K562 (cell line): ENCODE data around the gene TRMT44. TPM values are rescaled to one million over a fixed set of nuclear protein-coding genes. Genes with fewer than 3 reads are reported as not detected.

ENCODE experiments used
- ATAC-seq: fragments of 200-7000 bp; cut with Tn5 transposase; 3 replicates; pipeline ENCODE4 v1.9.1; 2020; ENCODE audit warnings: moderate library complexity
- BruUV-seq: library from RNA; stranded (reverse); fragments of 400-500 nt; replicated peaks from 2 replicates; lab custom pipeline; 2021; lab: Mats Ljungman, UMichigan
- CTCF ChIA-PET: fragments of 300-600 bp; formaldehyde crosslinking; extraction: SDS; loops from one replicate; lab custom pipeline; 2021; ENCODE audit warnings: low intra/inter-chr PET ratio; lab: Yijun Ruan, JAX
- POLR2A ChIA-PET: fragments of 300-600, 350-650 bp; sonication (Branson Sonifier 250); formaldehyde crosslinking; extraction: SDS; loops from one replicate; lab custom pipeline; 2021; ENCODE audit warnings: antibody characterized with exemption, inconsistent platforms; lab: Yijun Ruan, JAX
- DNase-seq, 4 experiments: peaks; one replicate each; pipeline versions ENCODE4 v3.0.0 to v3.0.0-alpha.2; 2011 to 2018; ENCODE audit warnings: low spot score in 3 of 4, mixed read lengths in 3 of 4; ENCODE audit errors: extremely low read depth in 1 of 4
- FAIRE-seq: peaks from 2 replicates; lab custom pipeline; 2011; peaks lifted over from hg19 to GRCh38; lab: Jason Lieb, UNC
- H2AFZ ChIP-seq: 2 replicates; pipeline ENCODE4 v1.6.0; 2011; ENCODE audit warnings: low read depth, low read length, control low read depth, inconsistent platforms
- H3K27ac ChIP-seq: fragments of 200-600 bp; 3 replicates; pipeline ENCODE4 v1.8.0; 2011; ENCODE audit warnings: low read depth, mild to moderate bottlenecking, control low read depth, inconsistent platforms, low read length, moderate library complexity, mixed read lengths; ENCODE audit errors: extremely low read depth
- H3K27me3 ChIP-seq, 2 experiments: fragments of 300-600 bp in 1 of 2; 2 replicates in 1 of 2; 3 replicates in 1 of 2; pipeline versions ENCODE4 v1.6.0 to v1.8.0; 2011; ENCODE audit warnings: inconsistent platforms in 2 of 2, low read length in 2 of 2, mild to moderate bottlenecking in 1 of 2, mixed read lengths in 1 of 2, moderate library complexity in 1 of 2; ENCODE audit not compliant: control insufficient read depth in 2 of 2, insufficient read depth in 2 of 2
- H3K36me3 ChIP-seq: fragments of 300-600 bp; 3 replicates; pipeline ENCODE4 v1.8.0; 2011; ENCODE audit warnings: mild to moderate bottlenecking, low read length, inconsistent platforms; ENCODE audit not compliant: control insufficient read depth, insufficient read depth
- H3K4me1 ChIP-seq, 2 experiments: fragments of 200-600 bp in 1 of 2; replicated peaks in 1 of 2; 2 replicates in 1 of 2; 3 replicates in 1 of 2; pipeline versions ENCODE4 v1.5.1 to v1.8.0; 2011; ENCODE audit warnings: inconsistent platforms in 2 of 2, low read length in 2 of 2, mild to moderate bottlenecking in 1 of 2, mixed read lengths in 1 of 2, moderate library complexity in 1 of 2; ENCODE audit not compliant: control insufficient read depth in 2 of 2, insufficient read depth in 2 of 2
- H3K4me2 ChIP-seq: 2 replicates; pipeline ENCODE4 v1.6.1; 2011; ENCODE audit warnings: low read length, control low read depth, inconsistent platforms, mixed read lengths; ENCODE audit not compliant: insufficient read depth
- H3K4me3 ChIP-seq: fragments of 200-600 bp; sonication (generic), shearing (Covaris generic); 2 replicates; pipeline ENCODE4 v1.5.1; 2016; ENCODE audit warnings: control low read depth, inconsistent platforms
- H3K79me2 ChIP-seq: fragments of 200-600 bp; 3 replicates; pipeline ENCODE4 v1.8.0; 2011; ENCODE audit warnings: low read length, inconsistent platforms; ENCODE audit not compliant: control insufficient read depth, insufficient read depth
- H3K9ac ChIP-seq, 2 experiments: 2 replicates each; pipeline versions ENCODE4 v1.6.0 to v1.6.1; 2011; ENCODE audit warnings: low read depth in 2 of 2, low read length in 2 of 2, control low read depth in 1 of 2, inconsistent platforms in 1 of 2, mild to moderate bottlenecking in 1 of 2, mixed read lengths in 1 of 2; ENCODE audit not compliant: insufficient read depth in 1 of 2
- H3K9me1 ChIP-seq: one replicate; pipeline ENCODE4 v1.6.0; 2011; ENCODE audit warnings: inconsistent platforms, mild to moderate bottlenecking, low read length, moderate library complexity; ENCODE audit not compliant: control insufficient read depth, insufficient read depth
- H3K9me3 ChIP-seq: replicated peaks from 2 replicates; pipeline ENCODE4 v1.5.1; 2011; ENCODE audit warnings: low read depth, low read length, inconsistent platforms; ENCODE audit not compliant: control insufficient read depth, insufficient read depth
- H4K20me1 ChIP-seq: replicated peaks from 2 replicates; pipeline ENCODE4 v1.6.1; 2011; ENCODE audit warnings: low read length, inconsistent platforms, mixed read lengths; ENCODE audit not compliant: control insufficient read depth, insufficient read depth
- CAMTA2 ChIP-seq: fragments of 250-450 bp; sonication (Bioruptor Pico); conservative IDR thresholded peaks from 2 replicates; pipeline ENCODE4 v1.5.1; 2022
- FOXM1 ChIP-seq, 2 experiments: fragments of 450-650 bp in 1 of 2; sonication (generic) in 1 of 2; formaldehyde crosslinking in 1 of 2; IDR thresholded peaks; 2 replicates each; pipeline versions ENCODE4 v1.6.1 to v1.9.0; 2017 to 2022; ENCODE audit warnings: low read depth in 2 of 2, mild to moderate bottlenecking in 2 of 2, missing genetic modification reagents in 1 of 2, moderate library complexity in 1 of 2
- GTF2A2 ChIP-seq: IDR thresholded peaks from 2 replicates; pipeline ENCODE4 v1.6.1; 2016; ENCODE audit warnings: mild to moderate bottlenecking, missing genetic modification characterization, missing compliant biosample characterization
- HNRNPK ChIP-seq: fragments of 200-400 bp; formaldehyde crosslinking; IDR thresholded peaks from one replicate; pipeline ENCODE4 v1.6.1; 2018; ENCODE audit warnings: mild to moderate bottlenecking, low read depth, low read length; ENCODE audit not compliant: poor library complexity, severe bottlenecking
- MCM3 ChIP-seq: fragments of 450-650 bp; IDR thresholded peaks from 2 replicates; pipeline ENCODE4 v1.6.1; 2016
- SREBF1 ChIP-seq: fragments of 150-350 bp; IDR thresholded peaks from 2 replicates; pipeline ENCODE4 v1.6.1; 2014; ENCODE audit warnings: antibody characterized with exemption, low read depth, low read length, borderline replicate concordance
- XRCC3 ChIP-seq: fragments of 450-650 bp; IDR thresholded peaks from 2 replicates; pipeline ENCODE4 v1.6.1; 2017; ENCODE audit warnings: mild to moderate bottlenecking, moderate library complexity
- ZNF384 ChIP-seq: IDR thresholded peaks from 2 replicates; pipeline ENCODE4 v1.6.1; 2012; ENCODE audit warnings: low read depth, low read length, improper control_type of control experiment
- ZNF583 ChIP-seq: fragments of 250-450 bp; sonication (Bioruptor Pico); IDR thresholded peaks from 2 replicates; pipeline ENCODE4 v1.4.0; 2020
- WGBS: fragments of 100-300 bp; shearing (Covaris generic); methylation state at CpG from one replicate; pipeline ENCODE4 v1.1.6; 2016; ENCODE audit warnings: low coverage, mixed read lengths; ENCODE audit not compliant: insufficient coverage; ENCODE audit errors: missing lambda C conversion rate; 5-methylcytosine and 5-hydroxymethylcytosine counted together
- in situ Hi-C: fragments of 300-500 bp; cut with MboI; formaldehyde crosslinking; loops from 4 replicates; pipeline ENCODE4 v1.15.0; 2018; ENCODE audit warnings: inconsistent platforms, mixed read lengths
- intact Hi-C: fragments of 100-400 bp; cut with micrococcal nuclease; formaldehyde crosslinking; loops from 2 replicates; pipeline ENCODE4 v1.14.2; 2022
- polyA plus RNA-seq, 8 experiments: library from polyadenylated mRNA; depleted of rRNA in 4 of 8; stranded (reverse) in 5 of 8; unstranded in 3 of 8; fragments of >200 nt; fragmentation: Nextera tagmentation in 2 of 8; fragmentation: Illumina TruSeq in 1 of 8; extraction: Ambion mirVana in 2 of 8; extraction: Trizol in 1 of 8; gene quantifications; 2 replicates each; pipeline versions ENCODE4 v1.2.1 to v1.2.3, GENCODE V29; 2011 to 2014; ENCODE audit warnings: inconsistent platforms in 1 of 8, missing spikeins in 1 of 8
- total RNA-seq, 7 experiments: library from RNA; depleted of rRNA in 6 of 7; stranded (reverse); fragments of >200 nt in 6 of 7; fragmentation: Illumina TruSeq in 2 of 7; extraction: Trizol in 2 of 7; gene quantifications; 2 replicates each; pipeline versions ENCODE4 v1.2.1 to v1.2.3, GENCODE V29; 2011 to 2021; ENCODE audit warnings: low replicate concordance in 1 of 7
- TF ChIP-seq, protein P1 (sequence below), 2 experiments: fragments of 450-650 bp in 1 of 2; sonication (generic) in 1 of 2; formaldehyde crosslinking in 1 of 2; IDR thresholded peaks in 1 of 2; conservative IDR thresholded peaks in 1 of 2; 2 replicates each; pipeline versions ENCODE4 v1.6.1 to v1.8.1; 2016 to 2023; ENCODE audit warnings: mild to moderate bottlenecking in 2 of 2, moderate library complexity in 2 of 2, inconsistent platforms in 1 of 2, missing genetic modification reagents in 1 of 2
- TF ChIP-seq, protein P2 (sequence below): sonication (generic); formaldehyde crosslinking; IDR thresholded peaks from 2 replicates; pipeline ENCODE4 v1.8.0; 2022; ENCODE audit warnings: mild to moderate bottlenecking, missing genetic modification reagents
- TF ChIP-seq, protein P3 (sequence below): fragments of 150-350 bp; IDR thresholded peaks from 2 replicates; pipeline ENCODE4 v1.6.1; 2014; ENCODE audit warnings: low read depth, mild to moderate bottlenecking, low read length, borderline replicate concordance
- TF ChIP-seq, protein P4 (sequence below): sonication (generic); formaldehyde crosslinking; IDR thresholded peaks from 2 replicates; pipeline ENCODE4 v1.9.0; 2022; ENCODE audit warnings: mild to moderate bottlenecking, missing genetic modification reagents

The TRMT44 gene
- total and polyA plus RNA-seq, 9 of the 15 experiments (the other 6 are each of a cell fraction or from before 2014, with no cell fraction given) = 1.2 to 18.6 (median 10.0) TPM

DNA sequence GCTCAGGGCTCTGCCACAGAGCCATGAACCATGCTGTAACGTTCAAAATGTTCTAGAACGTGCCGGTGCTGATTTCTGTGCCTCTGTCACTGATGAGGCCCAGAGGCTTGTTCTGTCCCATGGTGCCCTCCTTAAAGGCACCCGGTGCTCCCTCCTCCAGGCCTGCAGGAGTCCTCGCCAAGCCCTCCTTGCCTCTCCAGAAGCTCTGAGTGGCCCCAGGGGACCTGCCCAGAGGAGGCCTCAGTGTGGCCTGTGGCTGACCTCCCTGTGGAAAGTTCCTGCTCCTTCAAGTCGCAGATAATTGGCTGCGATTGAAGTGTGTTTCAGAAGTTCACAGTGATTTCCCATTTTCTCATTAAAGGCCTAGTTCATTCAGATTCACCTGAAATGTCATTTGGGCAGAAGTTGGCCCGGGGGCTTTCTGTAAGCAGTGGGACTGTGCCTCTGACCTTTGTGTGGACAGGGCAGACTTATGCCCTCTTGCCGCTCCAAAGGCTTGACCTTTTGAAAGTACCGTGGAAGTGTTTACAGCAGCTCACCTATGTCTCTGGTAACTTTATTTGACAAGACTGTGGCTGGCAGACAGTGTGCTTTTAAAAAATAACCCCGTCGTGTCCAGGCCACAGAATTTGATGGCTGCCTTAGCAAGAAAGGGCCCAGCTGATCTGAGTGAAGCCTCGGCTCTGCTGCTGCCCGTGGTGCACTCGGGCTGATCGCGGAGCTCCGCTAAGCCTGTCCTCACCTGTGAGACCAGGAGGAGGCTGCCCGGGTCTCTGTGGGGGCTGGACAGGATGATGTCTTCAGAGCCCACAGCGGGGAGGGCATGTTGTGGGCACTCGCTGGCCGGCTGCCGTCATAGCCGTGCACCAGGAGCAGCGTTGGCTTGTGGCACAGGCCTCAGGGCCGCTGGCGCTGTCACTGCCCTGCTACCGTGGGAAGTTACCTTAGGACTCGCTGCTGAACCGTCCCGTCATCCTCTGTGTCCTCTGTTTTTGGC lies 25.3 kb downstream of the TRMT44 start:
- FAIRE-seq (no peak), DNase-seq (no peak), ATAC-seq (no peak)
- H3K27ac ChIP-seq = no peak overlapping the region
- peaks cover 67% of the 10 kb centered on the region; the same call in 2 of the 3 replicates for H3K36me3 ChIP-seq
- 87% methylated on average over 30 of the region's 31 CpGs for WGBS
- BruUV-seq = no TSS peak
- peaks cover 0 to 12% of the 10 kb centered on the region in 2 experiments; a peak in 1 of 5 replicates for H3K4me1 ChIP-seq
- H3K4me3 ChIP-seq = no peak overlapping the region
- H3K9ac ChIP-seq = no peak overlapping the region
- CTCF ChIA-PET = interaction anchor here (0.9 kb wide), 1 partner anchor 128 kb away, joined by 6 read pairs; no protein-coding TSS in a partner anchor
- H3K9me3 ChIP-seq = no peaks in the 10 kb centered on the region
- no peaks in the 10 kb centered on the region for H3K79me2 ChIP-seq
- 0 out of 2 replicates have a peak, but pooled peaks cover 3% of the 10 kb centered on the region for H4K20me1 ChIP-seq
- no peaks in the 10 kb centered on the region for H3K9me1 ChIP-seq
- intact Hi-C loops = no loop called here
- in situ Hi-C loops = no loop called here
- POLR2A ChIA-PET = interaction anchor here (1.1 kb wide), 1 partner anchor 15 kb away, joined by 5 read pairs; no protein-coding TSS in a partner anchor
- H3K27me3 ChIP-seq = no peaks in the 10 kb centered on the region
- no peak overlapping the region for H3K4me2 ChIP-seq
- no peak overlapping the region for H2AFZ ChIP-seq
- TF ChIP-seq, protein P1, sequence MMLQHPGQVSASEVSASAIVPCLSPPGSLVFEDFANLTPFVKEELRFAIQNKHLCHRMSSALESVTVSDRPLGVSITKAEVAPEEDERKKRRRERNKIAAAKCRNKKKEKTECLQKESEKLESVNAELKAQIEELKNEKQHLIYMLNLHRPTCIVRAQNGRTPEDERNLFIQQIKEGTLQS (IDR thresholded peaks at IDR 0.05) = no peak
- TF ChIP-seq, protein P1 (CRISPR knock-in tag; conservative IDR thresholded peaks at IDR 0.05) = no peak
- TF ChIP-seq ZNF384 (no peak), FOXM1 (IDR thresholded peaks at IDR 0.05; ENCODE audit: low read depth) (no peak), FOXM1 (CRISPR knock-in tag; IDR thresholded peaks at IDR 0.05; ENCODE audit: low read depth) (no peak), CAMTA2 (CRISPR knock-in tag) (no peak), GTF2A2 (tag) (no peak), XRCC3 (no peak), ZNF583 (CRISPR knock-in tag) (no peak), MCM3 (no peak), HNRNPK (no peak), SREBF1 (no peak)
- TF ChIP-seq, protein P2, sequence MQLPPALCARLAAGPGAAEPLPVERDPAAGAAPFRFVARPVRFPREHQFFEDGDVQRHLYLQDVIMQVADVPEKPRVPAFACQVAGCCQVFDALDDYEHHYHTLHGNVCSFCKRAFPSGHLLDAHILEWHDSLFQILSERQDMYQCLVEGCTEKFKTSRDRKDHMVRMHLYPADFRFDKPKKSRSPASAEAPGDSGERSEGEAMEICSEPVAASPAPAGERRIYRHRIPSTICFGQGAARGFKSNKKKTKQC (CRISPR knock-in tag) = no peak
- TF ChIP-seq, protein P3, sequence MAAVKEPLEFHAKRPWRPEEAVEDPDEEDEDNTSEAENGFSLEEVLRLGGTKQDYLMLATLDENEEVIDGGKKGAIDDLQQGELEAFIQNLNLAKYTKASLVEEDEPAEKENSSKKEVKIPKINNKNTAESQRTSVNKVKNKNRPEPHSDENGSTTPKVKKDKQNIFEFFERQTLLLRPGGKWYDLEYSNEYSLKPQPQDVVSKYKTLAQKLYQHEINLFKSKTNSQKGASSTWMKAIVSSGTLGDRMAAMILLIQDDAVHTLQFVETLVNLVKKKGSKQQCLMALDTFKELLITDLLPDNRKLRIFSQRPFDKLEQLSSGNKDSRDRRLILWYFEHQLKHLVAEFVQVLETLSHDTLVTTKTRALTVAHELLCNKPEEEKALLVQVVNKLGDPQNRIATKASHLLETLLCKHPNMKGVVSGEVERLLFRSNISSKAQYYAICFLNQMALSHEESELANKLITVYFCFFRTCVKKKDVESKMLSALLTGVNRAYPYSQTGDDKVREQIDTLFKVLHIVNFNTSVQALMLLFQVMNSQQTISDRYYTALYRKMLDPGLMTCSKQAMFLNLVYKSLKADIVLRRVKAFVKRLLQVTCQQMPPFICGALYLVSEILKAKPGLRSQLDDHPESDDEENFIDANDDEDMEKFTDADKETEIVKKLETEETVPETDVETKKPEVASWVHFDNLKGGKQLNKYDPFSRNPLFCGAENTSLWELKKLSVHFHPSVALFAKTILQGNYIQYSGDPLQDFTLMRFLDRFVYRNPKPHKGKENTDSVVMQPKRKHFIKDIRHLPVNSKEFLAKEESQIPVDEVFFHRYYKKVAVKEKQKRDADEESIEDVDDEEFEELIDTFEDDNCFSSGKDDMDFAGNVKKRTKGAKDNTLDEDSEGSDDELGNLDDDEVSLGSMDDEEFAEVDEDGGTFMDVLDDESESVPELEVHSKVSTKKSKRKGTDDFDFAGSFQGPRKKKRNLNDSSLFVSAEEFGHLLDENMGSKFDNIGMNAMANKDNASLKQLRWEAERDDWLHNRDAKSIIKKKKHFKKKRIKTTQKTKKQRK = no peak
- TF ChIP-seq, protein P4, sequence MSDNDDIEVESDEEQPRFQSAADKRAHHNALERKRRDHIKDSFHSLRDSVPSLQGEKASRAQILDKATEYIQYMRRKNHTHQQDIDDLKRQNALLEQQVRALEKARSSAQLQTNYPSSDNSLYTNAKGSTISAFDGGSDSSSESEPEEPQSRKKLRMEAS (CRISPR knock-in tag) = no peak
